NCI-H524 treated with DMSO at 0.1 percent for 48 hours (cell line): ENCODE results near the gene NCLN.
A peak's percentile ranks its signal among the peaks of the same experiment; 100 is the strongest.
"Not testable (repeated sequence)": the region's sequence is repeated elsewhere in the genome, so short reads cannot be mapped to it uniquely, and the experiment has no call there.

ENCODE experiments used
- DNase-seq: peaks from one replicate; lab custom pipeline; 2025; lab: John Stamatoyannopoulos, UW

Gene NCLN

GRCh38 chr19:3185461-3186159 is at the start of gene NCLN:
NCLN (plus strand) TSS chr19:3185930; CDS start chr19:3186031, 101 bp downstream.
- DNase-seq, result peak; percentile 88

- DNase-seq, result no peak
These were observed 49.6 kb upstream of the NCLN start, which contains the start of gene GNA15 for GRCh38 chr19:3135961-3136683. GNA15 (plus strand) TSS chr19:3136033; CDS start chr19:3136451, 418 bp downstream.

GRCh38 chr19:3136684-3137055 is 49.1 kb upstream of the NCLN start:
- no peak for DNase-seq

- no peak for DNase-seq
These were observed 48.6 kb upstream of the NCLN start for GRCh38 chr19:3137119-3137518.

GRCh38 chr19:3138268-3138667 is 47.5 kb upstream of the NCLN start:
- no peak for DNase-seq

GRCh38 chr19:3140667-3141038 is 45.1 kb upstream of the NCLN start:
- DNase-seq, result no peak

GRCh38 chr19:3142292-3142670 is 43.4 kb upstream of the NCLN start:
- no peak for DNase-seq

- no peak for DNase-seq
These were observed 42.9 kb upstream of the NCLN start for GRCh38 chr19:3142781-3143337.

- no peak for DNase-seq
These were observed 39.6 kb upstream of the NCLN start for GRCh38 chr19:3145909-3146676.

GRCh38 chr19:3146677-3147100 is 39.0 kb upstream of the NCLN start:
- no peak for DNase-seq

- no peak for DNase-seq
These were observed 37.2 kb upstream of the NCLN start for GRCh38 chr19:3148503-3148902.

- DNase-seq, result no peak
These were observed 36.6 kb upstream of the NCLN start for GRCh38 chr19:3149089-3149488.

- no peak for DNase-seq
These were observed 35.9 kb upstream of the NCLN start for GRCh38 chr19:3149526-3150505.

- no peak for DNase-seq
These were observed 34.9 kb upstream of the NCLN start for GRCh38 chr19:3150739-3151329.

- no peak for DNase-seq
These were observed 33.9 kb upstream of the NCLN start for GRCh38 chr19:3151563-3152418.

- no peak for DNase-seq
These were observed 33.3 kb upstream of the NCLN start for GRCh38 chr19:3152419-3152780.

- DNase-seq, result no peak
These were observed 32.2 kb upstream of the NCLN start for GRCh38 chr19:3153286-3154230.

GRCh38 chr19:3154447-3154846 is 31.3 kb upstream of the NCLN start:
- DNase-seq, result not testable (repeated sequence)
